GM18498 (cell line): Measurements from ENCODE around the gene TM9SF3.

Experiments
- ATAC-seq: cut with Tn5 transposase; IDR thresholded peaks from one replicate; pipeline ENCODE4 v1.9.1; 2021; ENCODE audit warnings: mild to moderate bottlenecking, moderate library complexity; ENCODE audit not compliant: unreplicated experiment

TM9SF3 gene

GRCh38 chr10:96586419-96587263 lies at the start of gene TM9SF3:
Gene TM9SF3 (minus strand): TSS chr10:96587012. CDS start chr10:96586835, 177 bp downstream.
- ATAC-seq, result peak; percentile 85

DNA sequence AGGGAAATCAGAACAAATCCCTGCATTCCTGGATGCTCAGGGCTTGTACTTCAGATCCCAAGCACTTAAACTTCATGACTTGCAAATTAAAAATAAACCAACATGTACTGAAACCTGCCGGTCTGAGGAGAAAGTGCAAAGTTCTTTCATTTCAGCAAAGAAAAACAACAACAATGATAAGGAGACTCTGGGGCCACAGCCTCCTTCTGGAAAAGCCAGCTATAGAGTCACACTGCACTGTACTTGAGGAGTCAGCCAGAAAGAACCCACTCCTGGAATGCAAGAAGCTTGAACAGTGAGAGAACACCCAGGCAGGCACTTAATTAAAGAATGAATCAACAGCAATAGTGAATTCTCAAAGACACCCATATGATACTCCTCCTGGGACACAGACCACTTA lies 49.7 kb upstream of the TM9SF3 start:
- no peak for ATAC-seq

DNA sequence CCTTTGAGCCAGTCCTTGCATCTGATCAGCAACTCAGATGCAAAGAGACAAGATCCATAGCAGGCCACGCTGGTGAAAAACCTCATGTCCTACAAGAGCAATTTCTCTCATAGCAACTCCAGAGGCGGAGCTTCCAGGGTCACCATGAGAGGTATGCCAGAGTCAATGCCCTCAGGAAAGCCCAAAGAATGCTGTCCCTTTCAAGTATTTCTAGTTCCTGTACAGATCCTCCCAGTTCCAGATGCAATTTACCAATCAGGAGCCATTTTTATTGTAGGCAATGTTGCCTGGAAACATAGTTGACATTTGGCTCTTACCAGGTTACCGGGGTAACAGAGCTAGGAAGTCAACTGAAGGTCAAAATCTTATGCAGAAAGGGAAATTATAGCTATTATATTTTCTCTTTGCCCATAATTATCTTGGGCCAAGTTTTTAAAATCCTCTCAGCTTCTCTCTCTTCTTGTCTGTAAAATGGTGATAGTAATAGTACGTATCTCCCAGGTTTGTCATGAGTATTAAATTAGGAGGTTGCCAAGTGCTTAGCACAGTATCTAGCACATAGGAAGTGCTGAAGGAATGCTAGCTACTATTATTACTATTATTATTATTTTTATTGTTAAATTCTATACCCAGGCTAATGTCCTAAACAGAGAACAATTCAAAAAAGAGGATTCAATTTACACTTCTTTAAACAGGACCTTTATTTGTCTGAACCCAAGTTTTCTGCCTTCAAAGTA lies 46.3 kb upstream of the TM9SF3 start:
- ATAC-seq, result no peak

GRCh38 chr10:96627292-96627691 lies 40.5 kb upstream of the TM9SF3 start:
- no peak for ATAC-seq

GRCh38 chr10:96626795-96627194 lies 40.0 kb upstream of the TM9SF3 start:
- no peak for ATAC-seq

DNA sequence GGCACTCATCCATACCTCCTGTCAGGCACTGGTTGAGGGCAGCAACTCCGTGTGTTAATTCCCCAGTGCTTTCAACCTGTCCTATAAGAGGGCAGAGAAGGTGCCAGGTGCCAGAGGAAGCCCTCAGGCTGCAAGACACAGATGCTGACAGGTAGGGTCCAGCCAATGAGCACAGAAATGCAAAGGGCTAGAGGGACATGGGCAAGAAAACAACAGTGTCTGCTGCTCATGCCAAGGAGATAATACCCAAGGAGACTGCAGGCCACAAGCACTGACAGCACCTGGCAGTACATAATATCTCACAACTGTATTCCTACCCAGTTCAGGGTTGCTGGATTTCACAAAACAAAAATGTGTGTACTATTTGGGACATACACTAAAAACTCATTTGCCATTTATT lies 38.4 kb upstream of the TM9SF3 start:
- no peak for ATAC-seq

GRCh38 chr10:96622013-96622787 lies 35.4 kb upstream of the TM9SF3 start:
- ATAC-seq, result no peak

DNA sequence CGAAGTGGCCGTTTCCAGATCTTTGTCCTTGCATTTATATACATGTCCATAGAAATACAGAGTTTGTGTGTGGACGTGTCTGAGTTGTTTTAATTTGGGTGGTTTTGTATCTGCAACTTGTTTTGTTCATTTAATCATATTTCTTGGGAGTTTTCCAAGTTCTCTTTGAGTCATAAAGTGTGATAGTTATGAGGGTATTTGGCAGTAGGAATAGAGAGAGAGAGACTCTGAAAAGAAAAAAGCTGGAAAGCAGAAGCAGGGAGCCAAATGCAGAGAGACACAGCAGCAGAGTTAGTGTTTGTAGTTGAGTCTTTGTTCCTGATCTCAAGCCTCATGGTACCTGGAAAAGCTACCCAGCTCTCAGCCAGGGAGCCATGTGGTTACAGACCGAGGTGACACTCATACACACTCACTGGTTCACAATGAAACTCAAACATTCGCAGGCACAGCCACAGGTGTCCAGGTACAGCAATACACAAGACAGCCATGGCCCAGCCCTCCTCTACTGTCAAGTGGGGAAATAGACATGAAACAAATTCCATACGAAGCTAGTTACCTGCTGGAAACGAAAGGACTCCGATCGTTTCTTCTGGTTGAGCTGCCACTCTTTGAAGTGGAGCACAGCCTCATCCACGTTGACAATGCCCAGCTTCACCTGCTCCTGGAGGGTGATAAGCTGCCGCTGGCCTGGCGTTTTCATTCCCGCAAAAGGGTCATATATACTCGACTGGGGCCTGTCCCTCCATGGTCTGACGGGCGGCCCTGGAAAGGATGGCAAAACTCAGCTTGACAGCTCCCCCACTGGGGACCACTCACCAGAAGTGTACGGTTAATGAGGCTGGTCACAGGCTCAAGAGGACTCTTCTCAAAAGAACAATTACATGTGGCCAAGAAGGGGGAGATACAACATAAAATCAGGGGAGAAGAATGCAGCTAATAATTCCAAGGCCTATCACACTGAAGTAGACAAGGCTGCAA lies 33.3 kb upstream of the TM9SF3 start:
- ATAC-seq, result no peak

GRCh38 chr10:96619120-96619519 lies 32.3 kb upstream of the TM9SF3 start:
- no peak for ATAC-seq

DNA sequence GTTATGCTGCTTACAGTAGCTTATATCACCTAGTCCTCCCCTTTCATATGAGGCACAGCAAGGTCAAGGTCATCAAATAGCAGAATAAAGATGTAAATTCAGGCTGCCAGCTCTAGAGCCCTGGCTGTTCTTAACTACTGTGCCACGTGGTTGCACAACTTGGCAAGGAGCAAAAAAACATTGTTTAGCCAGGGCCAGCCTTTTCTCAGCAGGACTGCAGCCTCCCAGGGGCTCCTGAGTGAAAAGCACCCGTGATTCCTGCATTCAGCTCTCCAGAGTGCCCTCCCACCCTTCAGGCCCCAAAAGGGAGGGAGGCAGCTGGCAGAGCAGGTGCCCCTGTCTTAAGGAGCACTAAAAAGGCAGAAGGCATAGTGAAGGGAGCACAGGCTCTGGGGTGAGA lies 31.8 kb upstream of the TM9SF3 start:
- ATAC-seq, result no peak

DNA sequence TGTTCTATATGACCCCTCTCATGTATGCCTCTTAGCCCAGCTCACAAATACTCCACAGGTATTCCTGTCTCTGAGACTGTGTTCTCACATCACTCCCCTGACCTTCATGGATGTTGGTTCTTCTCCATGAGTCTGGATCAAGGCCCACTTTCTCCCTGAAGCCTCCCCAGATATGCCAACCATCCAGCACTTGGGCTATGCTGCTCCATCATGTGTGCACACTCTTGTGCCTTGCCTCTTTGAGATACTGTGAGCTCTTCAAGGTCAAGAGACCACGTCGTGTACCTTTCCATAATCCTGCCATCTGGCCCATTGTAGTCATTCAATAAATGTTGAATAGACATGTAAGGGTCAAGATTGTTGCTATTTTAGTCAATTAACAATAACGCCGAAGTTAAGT lies 30.1 kb upstream of the TM9SF3 start:
- ATAC-seq, result no peak

- no peak for ATAC-seq
Measured at GRCh38 chr10:96614515-96614914, 27.7 kb upstream of the TM9SF3 start.

DNA sequence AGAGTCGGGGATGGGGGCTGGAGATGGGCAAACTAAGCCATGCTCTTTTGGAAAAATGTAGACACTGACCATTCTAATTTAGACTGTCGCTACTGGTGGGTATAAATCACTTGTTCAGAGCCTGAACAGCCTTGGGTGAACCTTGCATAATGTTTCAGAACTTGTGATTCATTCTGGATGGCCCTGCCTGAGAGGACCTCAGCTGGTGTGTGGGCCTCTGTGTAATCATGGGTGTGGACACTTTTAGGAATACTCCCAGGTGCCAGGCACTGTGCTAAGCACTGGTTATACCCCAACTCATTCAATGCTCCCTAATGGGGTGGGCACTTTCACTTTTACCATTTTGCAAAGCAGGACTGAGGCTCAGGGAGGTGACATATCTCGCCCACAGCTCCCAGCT lies 26.8 kb upstream of the TM9SF3 start:
- ATAC-seq, result no peak

GRCh38 chr10:96612055-96612830 lies 25.4 kb upstream of the TM9SF3 start:
- ATAC-seq, result no peak

DNA sequence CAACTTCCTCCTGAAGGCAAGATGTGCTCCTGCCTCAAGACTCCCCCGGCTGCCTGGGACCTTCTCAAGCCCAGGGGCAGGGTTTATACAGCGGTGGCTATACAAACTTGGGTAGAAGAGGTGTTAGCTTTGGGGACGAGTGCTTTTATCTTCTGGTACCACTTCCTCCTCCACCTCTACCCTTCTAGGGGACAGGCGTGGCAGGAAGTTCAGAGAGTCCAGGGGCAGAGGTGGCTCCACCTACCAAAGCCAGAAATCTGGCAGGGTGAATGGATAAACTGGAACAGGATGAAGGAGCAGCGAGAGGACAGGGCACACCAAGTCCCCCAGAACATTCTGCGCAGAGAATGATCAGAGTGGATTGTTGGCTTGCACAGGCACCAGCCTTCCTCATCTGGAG lies 24.0 kb upstream of the TM9SF3 start:
- ATAC-seq, result no peak

DNA sequence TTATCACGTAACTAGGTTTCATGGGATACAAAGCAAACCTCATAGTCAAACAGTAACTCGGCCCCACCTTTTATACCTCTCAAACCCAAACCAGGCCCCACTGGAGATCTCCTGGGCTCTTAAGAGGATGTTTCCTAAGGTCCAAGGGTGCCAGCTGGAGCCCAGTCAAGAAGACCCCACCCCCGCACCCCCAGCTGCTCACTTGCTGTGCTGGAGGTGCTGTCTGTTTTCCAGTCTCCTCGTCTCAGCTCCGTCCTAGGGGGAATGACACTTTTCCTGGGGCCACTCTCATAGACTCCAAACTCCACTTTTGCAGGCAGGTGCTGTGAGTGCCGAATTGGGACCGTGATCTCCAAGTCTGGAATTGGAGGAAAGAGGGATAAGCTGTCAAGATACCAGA lies 22.7 kb upstream of the TM9SF3 start:
- no peak for ATAC-seq

DNA sequence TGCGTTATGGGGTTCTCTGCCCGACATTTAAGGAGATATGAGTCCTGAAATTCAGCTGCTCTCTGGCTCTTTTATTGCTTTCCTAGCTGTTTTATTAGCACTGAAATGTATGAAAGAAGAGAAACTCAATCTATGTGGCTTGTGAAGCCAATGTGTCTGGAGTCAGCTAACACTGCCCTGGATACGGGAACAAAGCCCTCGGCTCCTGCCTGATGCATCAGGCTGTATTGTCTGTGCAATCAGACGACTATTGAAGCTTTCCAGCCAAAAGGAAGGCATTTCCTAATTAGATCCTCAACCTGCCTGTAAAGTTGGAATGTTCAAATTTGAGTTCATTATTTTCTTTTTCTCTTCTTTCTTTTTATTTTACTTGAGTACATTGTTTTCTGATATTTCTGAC lies 22.0 kb upstream of the TM9SF3 start:
- no peak for ATAC-seq

- ATAC-seq, result no peak
Measured at GRCh38 chr10:96608262-96608661, 21.4 kb upstream of the TM9SF3 start.

GRCh38 chr10:96606946-96607345 lies 20.1 kb upstream of the TM9SF3 start:
- ATAC-seq, result no peak

DNA sequence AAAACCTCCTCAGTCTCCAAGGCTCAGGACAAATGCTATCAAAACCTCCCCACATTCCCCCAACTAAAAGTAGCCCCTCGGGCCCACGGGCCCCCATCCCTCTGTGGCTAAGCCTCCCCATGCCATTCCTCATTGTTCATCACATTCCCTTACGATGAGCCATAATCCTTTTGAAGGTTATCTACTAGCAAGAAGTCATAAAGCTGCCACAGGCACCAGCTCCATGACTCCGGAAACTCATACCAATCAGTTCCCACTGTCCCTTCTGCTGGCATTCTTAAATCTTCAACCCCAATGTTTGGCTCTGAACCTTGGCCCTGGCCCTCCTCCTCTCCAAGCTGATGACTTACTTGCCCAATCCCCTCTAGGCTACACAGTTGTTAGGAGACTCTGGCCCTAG lies 19.4 kb upstream of the TM9SF3 start:
- no peak for ATAC-seq
